Small intestine (tissue), 7 donors: Measurements from ENCODE around the gene MLLT11. TPM values are rescaled to one million over a fixed set of nuclear protein-coding genes. Genes with fewer than 3 reads are reported as not detected.
"Not testable (repeated sequence)": the region's sequence is repeated elsewhere in the genome, so short reads cannot be mapped to it uniquely, and the experiment has no call there.

Experiments
- DNase-seq, 2 donors: peaks; one replicate each; pipeline versions ENCODE4 v3.0.0 to v3.0.0-alpha.2; 2013
- FAIRE-seq: peaks from 2 replicates; lab custom pipeline; 2012; peaks lifted over from hg19 to GRCh38; lab: Jason Lieb, UNC
- H3K27ac ChIP-seq, 3 donors: one replicate each; pipeline ENCODE4 v1.5.1; 2013; ENCODE audit warnings: low read length in 2 of 3, mild to moderate bottlenecking in 2 of 3, control low read depth in 1 of 3, inconsistent platforms in 1 of 3, low read depth in 1 of 3, moderate library complexity in 1 of 3
- H3K27me3 ChIP-seq, 3 donors: one replicate each; pipeline ENCODE4 v1.6.1; 2013; ENCODE audit warnings: low read length in 3 of 3, inconsistent platforms in 1 of 3; ENCODE audit not compliant: control insufficient read depth in 3 of 3, insufficient read depth in 3 of 3
- H3K36me3 ChIP-seq, 3 donors: one replicate each; pipeline ENCODE4 v1.6.1; 2013; ENCODE audit warnings: low read length in 3 of 3, inconsistent platforms in 1 of 3, low read depth in 1 of 3, mild to moderate bottlenecking in 1 of 3, moderate library complexity in 1 of 3; ENCODE audit not compliant: control insufficient read depth in 3 of 3, insufficient read depth in 2 of 3
- H3K4me1 ChIP-seq, 3 donors: one replicate each; pipeline ENCODE4 v1.6.1; 2013; ENCODE audit warnings: low read length in 2 of 3, inconsistent platforms in 1 of 3, low read depth in 1 of 3, mild to moderate bottlenecking in 1 of 3, moderate library complexity in 1 of 3; ENCODE audit not compliant: control insufficient read depth in 3 of 3, insufficient read depth in 2 of 3
- H3K4me3 ChIP-seq, 3 donors: one replicate each; pipeline ENCODE4 v1.5.1; 2013; ENCODE audit warnings: low read length in 3 of 3, control low read depth in 1 of 3, inconsistent platforms in 1 of 3, low read depth in 1 of 3, mild to moderate bottlenecking in 1 of 3, moderate library complexity in 1 of 3
- H3K9me3 ChIP-seq, 2 donors: one replicate each; pipeline ENCODE4 v1.6.1; 2013; ENCODE audit warnings: low read depth in 1 of 2, low read length in 1 of 2; ENCODE audit not compliant: control insufficient read depth in 2 of 2, insufficient read depth in 1 of 2
- WGBS, 3 donors: extraction: QIAGEN DNeasy Blood & Tissue Kit; methylation state at CpG; one replicate each; pipeline ENCODE4 v1.1.7; 2013; 5-methylcytosine and 5-hydroxymethylcytosine counted together
- polyA plus RNA-seq, 4 donors: library from polyadenylated mRNA; stranded (reverse) in 3 of 4; unstranded in 1 of 4; fragments of 200-250 nt in 3 of 4; fragments of 120-200 nt in 1 of 4; gene quantifications; one replicate each; pipeline versions ENCODE4 v1.2.1 to v1.2.3, GENCODE V29; 2013
- donor health status: healthy with polysubstance abuse.
- donor health status: control.
- donor health status: control.
- donor health status: Bipolar disorder and iron deficiency.
- donor health status: healthy.

The MLLT11 gene
- polyA plus RNA-seq, 4 donors, result 0.22 to 5.5 (median 2.4) TPM

- peak within 1 kb of the TSS; percentile 70 to 89 (median 78) for H3K4me3 ChIP-seq
- peaks cover 0 to 14% (median 2%) of the 10 kb centered on the region in 3 donors for H3K36me3 ChIP-seq
- DNase-seq (peak; percentile 89 to 96), FAIRE-seq (no peak)
- peaks cover 0 to 7% (median 0%) of the 10 kb centered on the region in 3 donors for H3K4me1 ChIP-seq
- H3K9me3 ChIP-seq, result no peaks in the 10 kb centered on the region
- no peaks in the 10 kb centered on the region for H3K27me3 ChIP-seq
- peak within 1 kb of the TSS; percentile 87 to 96 (median 92) for H3K27ac ChIP-seq
- WGBS, 3 donors, result 0% methylated on average over 40 to 50 of the region's 50 CpGs
These were observed 10.5 kb downstream of the MLLT11 start, which contains the start of gene GABPB2 for GRCh38 chr1:151070474-151071276. Gene GABPB2 (plus strand): TSS chr1:151070761. CDS start chr1:151088190, 17,429 bp downstream.

DNA sequence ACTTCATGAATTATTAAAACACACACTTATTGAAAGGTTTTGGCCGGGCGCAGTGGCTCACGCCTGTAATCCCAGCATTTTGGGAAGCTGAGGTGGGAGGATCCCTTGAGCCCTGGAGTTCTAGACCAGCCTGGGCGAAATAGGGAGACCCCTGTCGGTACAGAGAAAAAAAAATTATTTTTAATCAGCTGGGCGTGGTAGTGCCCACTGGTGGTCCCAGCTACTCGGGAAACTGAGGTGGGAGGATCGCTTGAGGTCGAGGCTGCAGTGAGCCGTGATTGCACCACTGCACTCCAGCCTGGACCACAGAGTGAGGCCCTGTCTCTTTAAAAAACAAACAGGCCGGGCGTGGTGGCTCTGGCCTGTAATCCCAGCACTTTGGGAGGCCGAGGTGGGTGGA, 12.0 kb downstream of the MLLT11 start:
- no peaks in the 10 kb centered on the region for H3K27me3 ChIP-seq
- H3K36me3 ChIP-seq, result peaks cover 0 to 14% (median 2%) of the 10 kb centered on the region in 3 donors
- peaks cover 0 to 7% (median 0%) of the 10 kb centered on the region in 3 donors for H3K4me1 ChIP-seq
- no peak for DNase-seq
- H3K9me3 ChIP-seq, result no peaks in the 10 kb centered on the region
- H3K4me3 ChIP-seq, result no peak overlapping the region
- no peak for FAIRE-seq
- peak overlapping the region in 1 of 3 donors; percentile 24 for H3K27ac ChIP-seq
- WGBS, 3 donors, result 74 to 83% (median 81%) methylated on average over 13 of the region's 13 CpGs

DNA sequence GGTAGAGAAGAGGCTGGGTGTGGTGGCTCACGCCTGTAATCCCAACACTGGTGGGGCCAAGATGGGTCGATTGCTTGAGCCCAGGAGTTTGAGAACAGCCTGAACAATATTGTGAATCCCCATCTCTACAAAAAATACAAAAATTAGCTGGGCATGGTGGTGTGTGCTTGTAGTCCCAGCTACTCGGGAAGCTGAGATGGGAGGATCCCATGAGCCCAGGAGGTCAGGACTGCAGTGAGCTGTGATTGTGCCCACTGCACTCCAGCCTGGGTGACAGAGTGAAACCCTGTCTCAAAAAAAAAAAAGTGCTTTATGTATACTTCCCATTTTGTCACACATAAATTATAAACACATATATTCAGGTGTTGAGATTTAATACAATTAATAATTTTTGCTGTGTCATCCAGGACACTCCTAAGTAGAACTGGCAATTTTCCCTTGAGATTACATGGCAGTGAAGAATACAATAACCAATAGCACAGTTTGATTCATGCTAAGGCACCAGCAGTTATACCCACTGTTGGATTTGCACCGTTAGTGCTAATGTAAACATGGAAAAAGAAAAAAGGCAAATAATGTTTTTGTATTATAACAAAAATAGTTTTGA, 25.9 kb downstream of the MLLT11 start:
- DNase-seq, result no peak
- no peak overlapping the region for H3K27ac ChIP-seq
- 76 to 79% (median 76%) methylated on average over 4 of the region's 4 CpGs for WGBS, 3 donors
- no peaks in the 10 kb centered on the region for H3K27me3 ChIP-seq
- FAIRE-seq, result no peak
- H3K36me3 ChIP-seq, result peaks cover 0 to 10% (median 0%) of the 10 kb centered on the region in 3 donors
- H3K4me1 ChIP-seq, result no peaks in the 10 kb centered on the region
- H3K4me3 ChIP-seq, result no peak overlapping the region
- no peaks in the 10 kb centered on the region for H3K9me3 ChIP-seq

DNA sequence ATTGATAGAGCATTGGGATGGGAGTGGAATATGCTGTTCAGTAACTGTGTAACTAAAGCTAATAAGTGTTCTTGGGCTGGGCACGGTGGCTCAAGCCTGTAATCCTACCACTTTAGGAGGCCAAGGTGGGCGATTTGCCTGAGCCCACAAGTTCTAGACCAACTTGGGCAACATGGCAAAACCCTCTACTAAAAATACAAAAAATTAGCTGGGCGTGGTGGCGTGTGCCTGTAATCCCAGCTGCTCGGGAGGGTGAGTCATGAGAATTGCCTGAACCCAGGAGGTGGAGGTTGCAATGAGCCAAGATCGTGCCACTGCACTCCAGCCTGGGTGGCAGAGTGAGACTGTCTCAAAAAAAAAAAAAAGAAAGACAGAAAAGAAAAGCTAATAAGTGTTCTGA, 37.2 kb downstream of the MLLT11 start:
- not testable (repeated sequence) for FAIRE-seq, H3K4me1 ChIP-seq, H3K27ac ChIP-seq, H3K4me3 ChIP-seq, H3K27me3 ChIP-seq, H3K9me3 ChIP-seq
- 79 to 88% (median 87%) methylated on average over 6 of the region's 6 CpGs for WGBS, 3 donors
- peaks cover 0 to 19% (median 0%) of the 10 kb centered on the region in 3 donors for H3K36me3 ChIP-seq
- peak in 1 of 2 donors; percentile 3 for DNase-seq

DNA sequence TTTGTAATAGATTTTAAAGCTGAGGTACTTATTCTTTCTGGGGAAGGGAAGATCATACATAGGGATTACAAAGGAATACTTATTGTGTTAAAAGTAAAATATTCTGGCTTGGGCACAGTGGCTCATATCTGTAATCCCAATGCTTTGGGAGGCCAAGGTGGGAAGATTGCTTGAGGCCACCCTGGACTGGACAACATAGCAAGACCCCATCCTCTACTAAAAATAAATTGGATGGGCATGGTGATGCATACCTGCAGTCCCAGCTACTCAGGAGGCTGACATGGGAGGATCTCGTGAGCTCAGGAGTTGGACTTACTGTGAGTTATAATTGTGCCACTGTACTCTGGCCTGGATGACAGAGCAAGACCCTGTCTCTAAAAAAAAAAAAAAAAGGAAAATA, 37.9 kb downstream of the MLLT11 start:
- FAIRE-seq (no peak), DNase-seq (no peak)
- 90 to 96% (median 96%) methylated on average over 1 of the region's 1 CpG for WGBS, 3 donors
- no peak overlapping the region for H3K27ac ChIP-seq
- H3K4me3 ChIP-seq, result no peak overlapping the region
- peaks cover 0 to 21% (median 0%) of the 10 kb centered on the region in 3 donors for H3K36me3 ChIP-seq
- H3K27me3 ChIP-seq, result no peaks in the 10 kb centered on the region
- no peaks in the 10 kb centered on the region for H3K4me1 ChIP-seq
- no peaks in the 10 kb centered on the region for H3K9me3 ChIP-seq

GRCh38 chr1:151104630-151105029, 44.4 kb downstream of the MLLT11 start:
- H3K4me3 ChIP-seq, result no peak overlapping the region
- no peak for DNase-seq
- no peak overlapping the region for H3K27ac ChIP-seq
- no peak for FAIRE-seq
- H3K27me3 ChIP-seq, result no peaks in the 10 kb centered on the region
- peaks cover 0 to 25% (median 8%) of the 10 kb centered on the region in 3 donors for H3K36me3 ChIP-seq
- H3K9me3 ChIP-seq, result no peaks in the 10 kb centered on the region
- H3K4me1 ChIP-seq, result no peaks in the 10 kb centered on the region

DNA sequence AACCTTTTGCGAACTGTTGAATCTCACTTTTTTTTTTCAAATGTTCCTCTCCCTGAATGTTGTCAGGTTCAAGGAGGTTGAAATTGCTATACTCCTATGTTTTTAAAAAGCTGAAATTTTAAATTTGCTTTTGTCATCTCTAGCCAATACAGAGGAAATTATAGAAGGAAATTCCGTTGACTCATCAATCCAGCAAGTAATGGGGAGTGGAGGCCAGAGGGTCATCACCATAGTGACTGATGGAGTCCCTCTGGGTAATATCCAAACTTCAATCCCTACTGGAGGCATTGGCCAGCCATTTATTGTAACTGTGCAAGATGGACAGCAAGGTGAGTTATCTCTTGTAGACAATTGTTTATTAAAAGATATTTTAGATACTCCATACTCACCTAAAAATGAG, 46.7 kb downstream of the MLLT11 start:
- Histone ChIP-seq H3K9me3 (no peaks in the 10 kb centered on the region), H3K4me1 (no peaks in the 10 kb centered on the region), H3K4me3 (no peak overlapping the region), H3K27ac (no peak overlapping the region), H3K36me3 (peaks cover 0 to 36% (median 10%) of the 10 kb centered on the region in 3 donors), H3K27me3 (no peaks in the 10 kb centered on the region)
- WGBS, 3 donors, result 72 to 82% (median 76%) methylated on average over 2 of the region's 2 CpGs
- DNase-seq, result no peak
- FAIRE-seq, result no peak

DNA sequence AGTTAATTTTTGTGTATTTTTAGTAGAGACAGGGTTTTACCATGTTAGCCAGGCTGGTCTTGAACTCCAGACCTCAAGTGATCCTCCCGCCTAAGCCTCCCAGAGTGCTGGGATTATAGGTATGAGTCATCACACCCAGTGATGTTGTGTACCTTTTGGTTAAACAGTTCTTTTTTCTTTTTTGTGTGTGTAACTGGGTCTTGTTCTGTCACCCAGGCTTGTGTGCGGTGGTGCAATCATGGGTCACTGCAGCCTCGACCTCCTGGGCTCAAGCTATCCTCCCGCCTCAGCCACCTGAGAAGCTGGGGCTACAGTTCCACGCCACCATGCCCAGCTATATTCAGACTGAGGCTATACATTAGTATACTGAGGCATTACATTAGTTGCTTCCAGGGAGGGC, 48.1 kb downstream of the MLLT11 start:
- no peak overlapping the region for H3K4me3 ChIP-seq
- no peak for FAIRE-seq
- H3K36me3 ChIP-seq, result peaks cover 0 to 40% (median 10%) of the 10 kb centered on the region in 3 donors

More for the DNA sequence above, 48.1 kb downstream of the MLLT11 start:
- DNase-seq, result no peak
- H3K27ac ChIP-seq, result no peak overlapping the region
- WGBS, 3 donors, result 94 to 98% (median 97%) methylated on average over 5 of the region's 5 CpGs
- no peaks in the 10 kb centered on the region for H3K27me3 ChIP-seq
- H3K4me1 ChIP-seq, result no peaks in the 10 kb centered on the region
- no peaks in the 10 kb centered on the region for H3K9me3 ChIP-seq
